Uterus (tissue), 4 donors: ENCODE measurements around the gene EXOSC1. TPM values are rescaled to one million over a fixed set of nuclear protein-coding genes. Genes with fewer than 3 reads are reported as not detected.

Experiments
- DNase-seq, 2 donors: peaks; one replicate each; pipeline ENCODE4 v3.0.0-alpha.2; 2019 to 2020
- H3K27ac ChIP-seq, 2 donors: fragments of 200-600 bp; sonication (generic); 1 replicate in 1 of 2; 2 replicates in 1 of 2; pipeline ENCODE4 v1.5.1; 2016 to 2018
- H3K27me3 ChIP-seq, 2 donors: fragments of 200-600 bp; sonication (generic); one replicate each; pipeline ENCODE4 v1.5.1; 2018 to 2019; ENCODE audit warnings: control low read depth in 1 of 2
- H3K36me3 ChIP-seq, 2 donors: fragments of 200-600 bp; sonication (generic); one replicate each; pipeline ENCODE4 v1.5.1; 2019; ENCODE audit warnings: control low read depth in 1 of 2
- H3K4me1 ChIP-seq, 2 donors: fragments of 200-600 bp; sonication (generic); one replicate each; pipeline ENCODE4 v1.5.1; 2018 to 2019; ENCODE audit warnings: control low read depth in 1 of 2
- H3K4me3 ChIP-seq, 2 donors: fragments of 200-600 bp; sonication (generic); 1 replicate in 1 of 2; 2 replicates in 1 of 2; pipeline ENCODE4 v1.5.1; 2018 to 2019; ENCODE audit warnings: mild to moderate bottlenecking in 1 of 2
- H3K9me3 ChIP-seq, 2 donors: fragments of 200-600 bp; sonication (generic); one replicate each; pipeline ENCODE4 v1.5.1; 2019; ENCODE audit warnings: control low read depth in 1 of 2
- CTCF ChIP-seq, 4 experiments: fragments of 200-600 bp in 2 of 4; fragments of 450-650 bp in 2 of 4; sonication (generic) in 2 of 4; IDR thresholded peaks; one replicate each; pipeline ENCODE4 v1.5.1; 2016 to 2019; ENCODE audit warnings: antibody characterized with exemption in 4 of 4, mild to moderate bottlenecking in 2 of 4, moderate library complexity in 1 of 4
- POLR2A ChIP-seq, 2 donors: fragments of 450-650 bp; IDR thresholded peaks; one replicate each; pipeline ENCODE4 v1.6.1; 2016; ENCODE audit warnings: antibody characterized with exemption in 2 of 2, mild to moderate bottlenecking in 1 of 2, moderate library complexity in 1 of 2
- intact Hi-C: fragments of 100-400 bp; cut with DNase I; formaldehyde crosslinking; loops from one replicate; pipeline ENCODE4 v1.15.1; 2023; ENCODE audit warnings: low total_unique reads
- total RNA-seq, 4 donors: library from RNA; depleted of rRNA in 3 of 4; stranded (reverse); fragments of >200 nt in 3 of 4; gene quantifications; one replicate each; pipeline versions ENCODE4 v1.1.0 to v1.2.4, GENCODE V29; 2014 to 2023
- donor health status: DM: yes; HTN: yes; CAD: no.

Gene EXOSC1
- total RNA-seq, 4 donors from 2014 or later: 26.7 to 349 (median 48.3) TPM

- no peak for TF ChIP-seq CTCF (IDR thresholded peaks at IDR 0.05)
- TF ChIP-seq POLR2A (IDR thresholded peaks at IDR 0.05): no peak
- intact Hi-C loops: no loop called here
- H3K36me3 ChIP-seq: no peaks in the 10 kb centered on the region
- no peak overlapping the region for H3K27ac ChIP-seq
- H3K4me1 ChIP-seq: peaks cover 0 to 3% of the 10 kb centered on the region in 2 donors
- DNase-seq: no peak
- H3K9me3 ChIP-seq: no peaks in the 10 kb centered on the region
- H3K27me3 ChIP-seq: no peaks in the 10 kb centered on the region
- H3K4me3 ChIP-seq: no peak overlapping the region
These were observed 40.0 kb upstream of the EXOSC1 start for GRCh38 chr10:97485647-97486281.

GRCh38 chr10:97483921-97484320, 38.1 kb upstream of the EXOSC1 start:
- Histone ChIP-seq H3K4me1 (no peaks in the 10 kb centered on the region), H3K27ac (no peak overlapping the region), H3K27me3 (no peaks in the 10 kb centered on the region), H3K4me3 (no peak overlapping the region), H3K9me3 (no peaks in the 10 kb centered on the region), H3K36me3 (no peaks in the 10 kb centered on the region)
- intact Hi-C loops: no loop called here
- TF ChIP-seq CTCF (IDR thresholded peaks at IDR 0.05) (no peak), POLR2A (IDR thresholded peaks at IDR 0.05) (no peak)
- no peak for DNase-seq

- Histone ChIP-seq H3K27ac (no peak overlapping the region), H3K36me3 (no peaks in the 10 kb centered on the region), H3K4me1 (no peaks in the 10 kb centered on the region), H3K4me3 (no peak overlapping the region), H3K9me3 (no peaks in the 10 kb centered on the region), H3K27me3 (no peaks in the 10 kb centered on the region)
- intact Hi-C loops: no loop called here
- DNase-seq: no peak
- no peak for TF ChIP-seq CTCF (IDR thresholded peaks at IDR 0.05)
- TF ChIP-seq POLR2A (IDR thresholded peaks at IDR 0.05): no peak
These were observed 37.7 kb upstream of the EXOSC1 start for GRCh38 chr10:97483506-97483905.

- Histone ChIP-seq H3K36me3 (no peaks in the 10 kb centered on the region), H3K4me1 (no peaks in the 10 kb centered on the region), H3K9me3 (no peaks in the 10 kb centered on the region), H3K27ac (no peak overlapping the region), H3K27me3 (no peaks in the 10 kb centered on the region), H3K4me3 (no peak overlapping the region)
- intact Hi-C loops: no loop called here
- no peak for DNase-seq
- no peak for TF ChIP-seq CTCF (IDR thresholded peaks at IDR 0.05)
- no peak for TF ChIP-seq POLR2A (IDR thresholded peaks at IDR 0.05)
These were observed 36.6 kb upstream of the EXOSC1 start for GRCh38 chr10:97482381-97482780.

GRCh38 chr10:97481071-97481470, 35.3 kb upstream of the EXOSC1 start:
- Histone ChIP-seq H3K27ac (no peak overlapping the region), H3K36me3 (no peaks in the 10 kb centered on the region), H3K27me3 (no peaks in the 10 kb centered on the region), H3K4me1 (no peaks in the 10 kb centered on the region), H3K9me3 (no peaks in the 10 kb centered on the region), H3K4me3 (no peak overlapping the region)
- TF ChIP-seq CTCF (IDR thresholded peaks at IDR 0.05) (no peak), POLR2A (IDR thresholded peaks at IDR 0.05) (no peak)
- DNase-seq: no peak
- intact Hi-C loops: no loop called here
